D721Med (cell line): ENCODE measurements around the gene GDPD4.

Experiments used
- DNase-seq: peaks from one replicate; pipeline ENCODE4 v3.0.0; 2011; ENCODE audit warnings: low spot score; ENCODE audit not compliant: insufficient read length
- FAIRE-seq: peaks from 2 replicates; lab custom pipeline; 2011; peaks lifted over from hg19 to GRCh38; lab: Jason Lieb, UNC
- TF ChIP-seq, protein P1 (sequence below): IDR thresholded peaks from 2 replicates; pipeline ENCODE4 v1.5.1; 2012; ENCODE audit warnings: mild to moderate bottlenecking, control low read depth; ENCODE audit not compliant: insufficient read depth; ENCODE audit errors: missing control alignments

GDPD4 gene

DNA sequence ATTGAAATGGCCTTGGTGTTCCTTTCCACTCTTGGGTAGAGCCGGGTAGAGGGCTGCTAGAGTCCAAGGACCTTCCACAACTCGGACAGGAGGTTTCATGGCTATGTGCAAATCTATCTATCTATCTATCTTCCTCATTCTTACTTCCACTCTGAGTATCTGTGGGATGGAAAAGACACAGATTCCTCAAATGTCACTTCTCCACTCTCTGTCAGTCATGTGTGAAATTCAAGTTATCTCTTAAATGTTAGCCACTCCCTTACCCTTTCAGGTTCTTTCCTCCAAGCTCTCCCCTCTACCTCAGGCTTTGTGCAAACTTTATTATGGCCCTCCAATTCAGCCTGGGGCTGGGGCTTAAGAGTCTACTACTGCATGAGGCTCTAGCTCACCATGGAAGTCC is 84.3 kb downstream of the GDPD4 start:
- FAIRE-seq (no peak), DNase-seq (no peak)
- TF ChIP-seq, protein P1, sequence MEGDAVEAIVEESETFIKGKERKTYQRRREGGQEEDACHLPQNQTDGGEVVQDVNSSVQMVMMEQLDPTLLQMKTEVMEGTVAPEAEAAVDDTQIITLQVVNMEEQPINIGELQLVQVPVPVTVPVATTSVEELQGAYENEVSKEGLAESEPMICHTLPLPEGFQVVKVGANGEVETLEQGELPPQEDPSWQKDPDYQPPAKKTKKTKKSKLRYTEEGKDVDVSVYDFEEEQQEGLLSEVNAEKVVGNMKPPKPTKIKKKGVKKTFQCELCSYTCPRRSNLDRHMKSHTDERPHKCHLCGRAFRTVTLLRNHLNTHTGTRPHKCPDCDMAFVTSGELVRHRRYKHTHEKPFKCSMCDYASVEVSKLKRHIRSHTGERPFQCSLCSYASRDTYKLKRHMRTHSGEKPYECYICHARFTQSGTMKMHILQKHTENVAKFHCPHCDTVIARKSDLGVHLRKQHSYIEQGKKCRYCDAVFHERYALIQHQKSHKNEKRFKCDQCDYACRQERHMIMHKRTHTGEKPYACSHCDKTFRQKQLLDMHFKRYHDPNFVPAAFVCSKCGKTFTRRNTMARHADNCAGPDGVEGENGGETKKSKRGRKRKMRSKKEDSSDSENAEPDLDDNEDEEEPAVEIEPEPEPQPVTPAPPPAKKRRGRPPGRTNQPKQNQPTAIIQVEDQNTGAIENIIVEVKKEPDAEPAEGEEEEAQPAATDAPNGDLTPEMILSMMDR: no peak

DNA sequence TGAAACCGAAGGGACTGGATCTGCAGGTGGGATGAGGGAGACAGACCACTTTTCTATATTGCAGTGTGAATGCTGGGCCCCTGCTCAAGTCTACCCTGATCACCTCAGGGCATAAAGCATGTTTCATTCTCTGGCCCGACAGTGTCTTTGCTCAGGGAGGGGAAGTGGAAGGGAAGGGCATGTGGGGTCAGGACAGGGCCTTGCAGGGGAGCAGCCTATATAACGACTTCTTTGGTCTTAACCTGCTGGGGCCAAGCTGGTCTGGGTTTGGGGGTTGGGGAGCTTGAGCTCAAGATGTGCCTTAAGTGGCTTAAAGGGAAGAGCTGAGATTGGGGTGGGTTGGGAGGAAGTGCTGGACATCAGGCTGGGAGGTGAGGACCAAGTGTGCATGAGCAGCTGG is 86.4 kb downstream of the GDPD4 start:
- DNase-seq (no peak), FAIRE-seq (no peak)
- TF ChIP-seq, protein P1: no peak

DNA sequence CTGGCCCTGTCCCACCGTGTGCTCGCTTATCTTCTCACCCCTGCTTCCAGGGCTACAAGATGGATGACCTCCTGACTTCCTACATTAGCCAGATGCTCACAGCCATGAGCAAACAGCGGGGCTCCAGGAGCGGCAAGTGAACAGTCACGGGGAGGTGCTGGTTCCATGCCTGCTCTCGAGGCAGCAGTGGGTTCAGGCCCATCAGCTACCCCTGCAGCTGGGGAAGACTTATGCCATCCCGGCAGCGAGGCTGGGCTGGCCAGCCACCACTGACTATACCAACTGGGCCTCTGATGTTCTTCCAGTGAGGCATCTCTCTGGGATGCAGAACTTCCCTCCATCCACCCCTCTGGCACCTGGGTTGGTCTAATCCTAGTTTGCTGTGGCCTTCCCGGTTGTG is 86.9 kb downstream of the GDPD4 start:
- DNase-seq: no peak
- FAIRE-seq: no peak

DNA sequence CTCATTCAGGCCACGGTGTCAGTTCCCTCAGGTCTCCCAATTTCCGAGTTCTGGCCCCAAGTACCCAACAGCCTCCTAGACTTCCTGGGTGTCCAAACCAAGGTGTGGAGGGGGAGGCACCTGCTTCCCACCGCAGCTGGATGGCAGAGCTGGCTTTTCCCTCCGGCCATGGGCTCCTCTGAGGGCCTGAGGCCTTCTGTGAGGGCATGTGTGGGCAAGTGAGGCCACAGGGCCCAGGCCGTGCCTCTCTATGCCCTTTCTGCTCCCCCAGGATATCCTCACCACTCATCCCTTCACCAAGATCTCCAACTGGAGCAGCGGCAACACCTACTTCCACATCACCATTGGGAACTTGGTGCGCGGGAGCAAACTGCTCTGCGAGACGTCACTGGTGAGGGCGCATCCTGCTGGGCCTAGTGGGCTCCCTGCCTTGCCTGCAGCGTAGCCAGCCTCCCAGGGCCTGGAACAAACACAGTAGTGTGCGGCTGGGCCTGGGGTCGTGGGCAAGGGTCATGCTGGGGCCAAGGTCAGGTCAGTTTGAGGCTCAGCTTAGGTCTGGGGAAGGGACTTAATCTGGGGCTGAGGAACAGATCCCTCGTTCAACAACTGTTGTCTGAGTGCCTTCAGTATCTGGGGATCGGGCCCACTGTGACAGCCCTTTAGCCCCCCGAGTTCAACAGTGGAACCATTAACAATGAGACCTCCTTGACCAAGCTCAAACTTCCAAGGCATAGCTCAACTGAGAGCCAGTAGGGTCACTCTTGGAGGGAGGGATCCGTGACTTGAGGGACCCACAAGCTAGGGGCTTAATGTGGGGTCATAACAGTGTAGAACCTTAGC is 87.7 kb downstream of the GDPD4 start:
- TF ChIP-seq, protein P1: no peak
- DNase-seq (no peak), FAIRE-seq (no peak)

More for the DNA sequence above, 86.9 kb downstream of the GDPD4 start:
- TF ChIP-seq, protein P1: no peak

DNA sequence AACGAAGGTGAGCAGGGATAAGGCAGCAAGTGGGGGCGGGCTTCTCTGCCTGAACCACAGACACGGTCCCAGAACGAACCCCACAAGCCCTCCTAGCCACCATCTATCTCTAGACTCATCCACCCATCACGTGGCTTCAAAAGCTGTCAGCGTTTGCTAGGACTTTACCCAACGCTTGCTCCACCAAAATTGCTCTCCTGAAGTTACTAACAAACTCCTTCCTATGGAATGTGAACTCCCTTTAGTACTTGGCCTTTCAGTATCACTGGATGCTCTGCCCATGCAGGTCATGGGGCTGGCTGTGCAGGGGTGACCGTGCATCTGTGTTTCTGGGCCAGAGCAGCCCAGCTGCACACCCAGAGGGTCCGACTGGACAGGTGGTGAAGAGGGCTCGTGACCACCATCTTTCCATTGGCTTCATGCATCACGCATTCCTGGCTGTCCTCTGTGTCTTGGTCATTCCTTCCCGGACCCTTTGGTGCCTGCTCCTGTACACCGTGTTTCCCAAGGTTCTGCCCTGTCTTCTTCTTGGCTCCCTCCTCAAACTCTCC is 88.4 kb downstream of the GDPD4 start:
- DNase-seq (no peak), FAIRE-seq (no peak)
- TF ChIP-seq, protein P1: no peak

DNA sequence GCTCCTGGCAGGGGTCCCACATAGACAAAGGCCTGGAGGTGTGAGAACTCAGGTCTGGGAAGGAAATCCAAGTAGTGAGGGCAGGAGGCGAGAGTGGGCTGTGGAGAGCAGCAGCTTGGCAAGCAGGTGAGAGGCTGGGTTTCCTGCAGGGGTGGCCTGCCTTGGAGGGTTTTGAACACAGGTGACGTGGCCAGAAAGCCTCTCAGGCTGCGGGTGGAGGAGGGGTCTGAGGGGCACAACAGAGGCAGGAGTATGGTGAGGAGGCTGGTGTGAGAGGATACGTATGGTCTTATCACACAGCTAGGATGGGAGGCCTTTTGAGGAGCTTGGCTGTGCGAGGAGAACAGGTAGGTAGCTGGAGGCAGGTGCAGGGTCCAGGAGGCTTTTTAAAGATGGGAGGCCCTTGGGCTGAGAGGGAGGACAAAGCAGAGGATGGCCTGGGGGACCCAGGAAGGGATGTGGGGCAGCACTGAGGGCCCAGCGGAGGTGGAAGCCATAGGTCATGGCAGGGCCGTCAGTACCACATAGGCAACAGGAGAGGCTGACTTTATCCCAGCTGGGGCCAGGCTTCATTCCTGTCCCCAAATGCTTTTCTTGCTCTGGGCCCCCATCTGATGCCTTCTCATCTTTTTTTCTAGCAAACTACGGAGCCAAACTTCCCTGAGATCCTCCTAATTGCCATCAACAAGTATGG is 89.0 kb downstream of the GDPD4 start:
- DNase-seq (no peak), FAIRE-seq (no peak)
- TF ChIP-seq, protein P1: no peak
